K562 (cell line): Measurements from ENCODE around the gene STPG2.

ENCODE experiments used
- ATF7 ChIP-seq: fragments of 450-650 bp; IDR thresholded peaks from 2 replicates; pipeline ENCODE4 v1.7.1; 2014; ENCODE audit warnings: mild to moderate bottlenecking, moderate library complexity
- CC2D1A ChIP-seq: fragments of 450-650 bp; IDR thresholded peaks from 2 replicates; pipeline ENCODE4 v1.6.1; 2017; ENCODE audit warnings: mild to moderate bottlenecking
- ELF1 ChIP-seq: fragments of 200-800 bp; sonication (Bioruptor generic); IDR thresholded peaks from 2 replicates; pipeline ENCODE4 v1.6.1; 2016; ENCODE audit warnings: missing genetic modification characterization, missing compliant biosample characterization
- HMG20B ChIP-seq: fragments of 250-450 bp; sonication (Bioruptor Pico); IDR thresholded peaks from 2 replicates; pipeline ENCODE4 v1.5.0; 2021; ENCODE audit warnings: mild to moderate bottlenecking
- HMGXB4 ChIP-seq: sonication (generic); formaldehyde crosslinking; IDR thresholded peaks from 2 replicates; pipeline ENCODE4 v1.8.1; 2023; ENCODE audit warnings: mild to moderate bottlenecking, missing genetic modification reagents
- KLF10 ChIP-seq: fragments of 250-450 bp; sonication (Bioruptor Pico); IDR thresholded peaks from 2 replicates; pipeline ENCODE4 v1.6.1; 2021; ENCODE audit warnings: matching md5 sums
- MCM3 ChIP-seq: fragments of 450-650 bp; IDR thresholded peaks from 2 replicates; pipeline ENCODE4 v1.6.1; 2016
- NCOA1 ChIP-seq: fragments of 450-650 bp; IDR thresholded peaks from 2 replicates; pipeline ENCODE4 v1.6.1; 2016; ENCODE audit warnings: low read depth
- PCBP2 ChIP-seq: fragments of 200-400 bp; formaldehyde crosslinking; IDR thresholded peaks from 2 replicates; pipeline ENCODE4 v1.6.1; 2018; ENCODE audit warnings: low read length, low read depth, mild to moderate bottlenecking, moderate library complexity; ENCODE audit not compliant: poor library complexity, severe bottlenecking
- POLR2AphosphoS2 ChIP-seq: IDR thresholded peaks from 2 replicates; pipeline ENCODE4 v1.6.1; 2012; ENCODE audit warnings: low read length, improper control_type of control experiment
- TAF1 ChIP-seq: IDR thresholded peaks from 2 replicates; pipeline ENCODE4 v1.6.1; 2011; ENCODE audit warnings: mild to moderate bottlenecking, low read length, moderate library complexity; ENCODE audit not compliant: insufficient read depth, control insufficient read depth, severe bottlenecking; ENCODE audit errors: extremely low read depth
- ZNF239 ChIP-seq: fragments of 250-450 bp; sonication (Bioruptor Pico); IDR thresholded peaks from 2 replicates; pipeline ENCODE4 v1.4.0; 2020; ENCODE audit warnings: mild to moderate bottlenecking
- ZNF445 ChIP-seq: fragments of 250-450 bp; sonication (Bioruptor Pico); IDR thresholded peaks from 2 replicates; pipeline ENCODE4 v1.4.0; 2020; ENCODE audit warnings: low read depth, mild to moderate bottlenecking, moderate library complexity

- TF ChIP-seq ELF1 (tag): no peak
- no peak for TF ChIP-seq ZNF239 (CRISPR knock-in tag)
- TF ChIP-seq PCBP2: no peak
- TF ChIP-seq CC2D1A: no peak
- TF ChIP-seq ATF7: no peak
- no peak for TF ChIP-seq POLR2AphosphoS2
- TF ChIP-seq HMGXB4 (CRISPR knock-in tag): no peak
- no peak for TF ChIP-seq KLF10 (CRISPR knock-in tag)
- no peak for TF ChIP-seq HMG20B (CRISPR knock-in tag)
- no peak for TF ChIP-seq TAF1
- TF ChIP-seq NCOA1: no peak
- TF ChIP-seq ZNF445 (CRISPR knock-in tag): no peak
- no peak for TF ChIP-seq MCM3
These were observed 26.8 kb upstream of the STPG2 start for GRCh38 chr4:98170035-98170434.
